ENCODE results near the gene ZNF771. TPM values are rescaled to one million over a fixed set of nuclear protein-coding genes. Genes with fewer than 3 reads are reported as not detected.

Gene ZNF771
- total and polyA plus RNA-seq, 9 of the 15 experiments (the other 6 are each of a cell fraction or from before 2014, with no cell fraction given), result 1.5 to 12.6 (median 4.4) TPM

DNA sequence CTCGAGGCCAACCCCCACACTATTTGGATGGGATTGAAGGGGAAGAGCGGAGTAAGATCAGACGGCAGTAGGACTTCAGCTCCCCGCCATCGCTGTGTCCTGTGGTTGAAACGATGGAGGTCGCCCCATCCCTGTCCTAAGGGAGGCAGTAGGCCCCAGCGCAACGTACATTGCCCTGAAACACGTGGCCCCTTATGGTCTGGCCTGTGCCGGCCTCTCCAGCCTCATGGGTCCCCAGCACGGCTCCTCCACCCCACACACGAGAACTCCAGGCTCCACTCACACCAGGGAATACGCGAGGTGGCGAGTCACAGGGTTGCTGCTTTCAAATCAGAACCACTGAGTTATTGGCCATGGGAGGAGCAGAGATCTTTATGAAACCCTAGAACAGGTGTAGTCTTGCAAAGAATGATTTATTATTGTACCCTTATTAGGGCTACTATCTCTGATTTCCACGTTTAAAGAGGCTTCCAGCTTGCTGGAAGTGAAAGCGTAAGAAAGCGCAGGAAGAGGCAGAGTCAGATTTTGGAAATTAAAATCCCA is 23.1 kb downstream of the ZNF771 start (continued):
- TF ChIP-seq, protein P1, sequence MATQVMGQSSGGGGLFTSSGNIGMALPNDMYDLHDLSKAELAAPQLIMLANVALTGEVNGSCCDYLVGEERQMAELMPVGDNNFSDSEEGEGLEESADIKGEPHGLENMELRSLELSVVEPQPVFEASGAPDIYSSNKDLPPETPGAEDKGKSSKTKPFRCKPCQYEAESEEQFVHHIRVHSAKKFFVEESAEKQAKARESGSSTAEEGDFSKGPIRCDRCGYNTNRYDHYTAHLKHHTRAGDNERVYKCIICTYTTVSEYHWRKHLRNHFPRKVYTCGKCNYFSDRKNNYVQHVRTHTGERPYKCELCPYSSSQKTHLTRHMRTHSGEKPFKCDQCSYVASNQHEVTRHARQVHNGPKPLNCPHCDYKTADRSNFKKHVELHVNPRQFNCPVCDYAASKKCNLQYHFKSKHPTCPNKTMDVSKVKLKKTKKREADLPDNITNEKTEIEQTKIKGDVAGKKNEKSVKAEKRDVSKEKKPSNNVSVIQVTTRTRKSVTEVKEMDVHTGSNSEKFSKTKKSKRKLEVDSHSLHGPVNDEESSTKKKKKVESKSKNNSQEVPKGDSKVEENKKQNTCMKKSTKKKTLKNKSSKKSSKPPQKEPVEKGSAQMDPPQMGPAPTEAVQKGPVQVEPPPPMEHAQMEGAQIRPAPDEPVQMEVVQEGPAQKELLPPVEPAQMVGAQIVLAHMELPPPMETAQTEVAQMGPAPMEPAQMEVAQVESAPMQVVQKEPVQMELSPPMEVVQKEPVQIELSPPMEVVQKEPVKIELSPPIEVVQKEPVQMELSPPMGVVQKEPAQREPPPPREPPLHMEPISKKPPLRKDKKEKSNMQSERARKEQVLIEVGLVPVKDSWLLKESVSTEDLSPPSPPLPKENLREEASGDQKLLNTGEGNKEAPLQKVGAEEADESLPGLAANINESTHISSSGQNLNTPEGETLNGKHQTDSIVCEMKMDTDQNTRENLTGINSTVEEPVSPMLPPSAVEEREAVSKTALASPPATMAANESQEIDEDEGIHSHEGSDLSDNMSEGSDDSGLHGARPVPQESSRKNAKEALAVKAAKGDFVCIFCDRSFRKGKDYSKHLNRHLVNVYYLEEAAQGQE (IDR thresholded peaks at IDR 0.05; ENCODE audit: borderline replicate concordance), result peak; percentile 50; the same call in 1 of the 2 replicates
- TF ChIP-seq, protein P1 (CRISPR knock-in tag; IDR thresholded peaks at IDR 0.05; ENCODE audit: low read depth), result no peak
- TF ChIP-seq, protein P2, sequence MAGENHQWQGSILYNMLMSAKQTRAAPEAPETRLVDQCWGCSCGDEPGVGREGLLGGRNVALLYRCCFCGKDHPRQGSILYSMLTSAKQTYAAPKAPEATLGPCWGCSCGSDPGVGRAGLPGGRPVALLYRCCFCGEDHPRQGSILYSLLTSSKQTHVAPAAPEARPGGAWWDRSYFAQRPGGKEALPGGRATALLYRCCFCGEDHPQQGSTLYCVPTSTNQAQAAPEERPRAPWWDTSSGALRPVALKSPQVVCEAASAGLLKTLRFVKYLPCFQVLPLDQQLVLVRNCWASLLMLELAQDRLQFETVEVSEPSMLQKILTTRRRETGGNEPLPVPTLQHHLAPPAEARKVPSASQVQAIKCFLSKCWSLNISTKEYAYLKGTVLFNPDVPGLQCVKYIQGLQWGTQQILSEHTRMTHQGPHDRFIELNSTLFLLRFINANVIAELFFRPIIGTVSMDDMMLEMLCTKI (IDR thresholded peaks at IDR 0.05; ENCODE audit: partially characterized antibody), result no peak
- TF ChIP-seq ZNF140 (CRISPR knock-in tag; IDR thresholded peaks at IDR 0.05) (no peak), NRF1 (conservative IDR thresholded peaks at IDR 0.05 in 1 of 2, IDR thresholded peaks at IDR 0.05 in 1 of 2) (peak in 1 of 2 experiments; percentile 1), NR1H2 (CRISPR knock-in tag; IDR thresholded peaks at IDR 0.05) (peak; percentile 40; the same call in 1 of the 2 replicates), FIP1L1 (IDR thresholded peaks at IDR 0.05; ENCODE audit: low read depth, low read length, poor library complexity, severe bottlenecking) (no peak), ATF1 (CRISPR knock-in tag; IDR thresholded peaks at IDR 0.05) (no peak), ATF1 (tag; IDR thresholded peaks at IDR 0.05) (peak; percentile 71)
- TF ChIP-seq, protein P3, sequence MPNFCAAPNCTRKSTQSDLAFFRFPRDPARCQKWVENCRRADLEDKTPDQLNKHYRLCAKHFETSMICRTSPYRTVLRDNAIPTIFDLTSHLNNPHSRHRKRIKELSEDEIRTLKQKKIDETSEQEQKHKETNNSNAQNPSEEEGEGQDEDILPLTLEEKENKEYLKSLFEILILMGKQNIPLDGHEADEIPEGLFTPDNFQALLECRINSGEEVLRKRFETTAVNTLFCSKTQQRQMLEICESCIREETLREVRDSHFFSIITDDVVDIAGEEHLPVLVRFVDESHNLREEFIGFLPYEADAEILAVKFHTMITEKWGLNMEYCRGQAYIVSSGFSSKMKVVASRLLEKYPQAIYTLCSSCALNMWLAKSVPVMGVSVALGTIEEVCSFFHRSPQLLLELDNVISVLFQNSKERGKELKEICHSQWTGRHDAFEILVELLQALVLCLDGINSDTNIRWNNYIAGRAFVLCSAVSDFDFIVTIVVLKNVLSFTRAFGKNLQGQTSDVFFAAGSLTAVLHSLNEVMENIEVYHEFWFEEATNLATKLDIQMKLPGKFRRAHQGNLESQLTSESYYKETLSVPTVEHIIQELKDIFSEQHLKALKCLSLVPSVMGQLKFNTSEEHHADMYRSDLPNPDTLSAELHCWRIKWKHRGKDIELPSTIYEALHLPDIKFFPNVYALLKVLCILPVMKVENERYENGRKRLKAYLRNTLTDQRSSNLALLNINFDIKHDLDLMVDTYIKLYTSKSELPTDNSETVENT (CRISPR knock-in tag; IDR thresholded peaks at IDR 0.05), result 0 out of 2 replicates have a peak, but pooled peaks have one; percentile 28
- TF ChIP-seq, protein P4, sequence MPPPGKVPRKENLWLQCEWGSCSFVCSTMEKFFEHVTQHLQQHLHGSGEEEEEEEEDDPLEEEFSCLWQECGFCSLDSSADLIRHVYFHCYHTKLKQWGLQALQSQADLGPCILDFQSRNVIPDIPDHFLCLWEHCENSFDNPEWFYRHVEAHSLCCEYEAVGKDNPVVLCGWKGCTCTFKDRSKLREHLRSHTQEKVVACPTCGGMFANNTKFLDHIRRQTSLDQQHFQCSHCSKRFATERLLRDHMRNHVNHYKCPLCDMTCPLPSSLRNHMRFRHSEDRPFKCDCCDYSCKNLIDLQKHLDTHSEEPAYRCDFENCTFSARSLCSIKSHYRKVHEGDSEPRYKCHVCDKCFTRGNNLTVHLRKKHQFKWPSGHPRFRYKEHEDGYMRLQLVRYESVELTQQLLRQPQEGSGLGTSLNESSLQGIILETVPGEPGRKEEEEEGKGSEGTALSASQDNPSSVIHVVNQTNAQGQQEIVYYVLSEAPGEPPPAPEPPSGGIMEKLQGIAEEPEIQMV (tag; conservative IDR thresholded peaks at IDR 0.05; ENCODE audit: low read depth), result no peak
- TF ChIP-seq, protein P5, sequence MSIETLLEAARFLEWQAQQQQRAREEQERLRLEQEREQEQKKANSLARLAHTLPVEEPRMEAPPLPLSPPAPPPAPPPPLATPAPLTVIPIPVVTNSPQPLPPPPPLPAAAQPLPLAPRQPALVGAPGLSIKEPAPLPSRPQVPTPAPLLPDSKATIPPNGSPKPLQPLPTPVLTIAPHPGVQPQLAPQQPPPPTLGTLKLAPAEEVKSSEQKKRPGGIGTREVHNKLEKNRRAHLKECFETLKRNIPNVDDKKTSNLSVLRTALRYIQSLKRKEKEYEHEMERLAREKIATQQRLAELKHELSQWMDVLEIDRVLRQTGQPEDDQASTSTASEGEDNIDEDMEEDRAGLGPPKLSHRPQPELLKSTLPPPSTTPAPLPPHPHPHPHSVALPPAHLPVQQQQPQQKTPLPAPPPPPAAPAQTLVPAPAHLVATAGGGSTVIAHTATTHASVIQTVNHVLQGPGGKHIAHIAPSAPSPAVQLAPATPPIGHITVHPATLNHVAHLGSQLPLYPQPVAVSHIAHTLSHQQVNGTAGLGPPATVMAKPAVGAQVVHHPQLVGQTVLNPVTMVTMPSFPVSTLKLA (conservative IDR thresholded peaks at IDR 0.05), result peak in 1 of 2 experiments; percentile 1; a peak in 2 of 4 replicates

All from K562 (cell line).